Measurements from ENCODE around the gene CD70.
"Not testable (repeated sequence)": the region's sequence is repeated elsewhere in the genome, so short reads cannot be mapped to it uniquely, and the experiment has no call there.

The CD70 gene

DNA sequence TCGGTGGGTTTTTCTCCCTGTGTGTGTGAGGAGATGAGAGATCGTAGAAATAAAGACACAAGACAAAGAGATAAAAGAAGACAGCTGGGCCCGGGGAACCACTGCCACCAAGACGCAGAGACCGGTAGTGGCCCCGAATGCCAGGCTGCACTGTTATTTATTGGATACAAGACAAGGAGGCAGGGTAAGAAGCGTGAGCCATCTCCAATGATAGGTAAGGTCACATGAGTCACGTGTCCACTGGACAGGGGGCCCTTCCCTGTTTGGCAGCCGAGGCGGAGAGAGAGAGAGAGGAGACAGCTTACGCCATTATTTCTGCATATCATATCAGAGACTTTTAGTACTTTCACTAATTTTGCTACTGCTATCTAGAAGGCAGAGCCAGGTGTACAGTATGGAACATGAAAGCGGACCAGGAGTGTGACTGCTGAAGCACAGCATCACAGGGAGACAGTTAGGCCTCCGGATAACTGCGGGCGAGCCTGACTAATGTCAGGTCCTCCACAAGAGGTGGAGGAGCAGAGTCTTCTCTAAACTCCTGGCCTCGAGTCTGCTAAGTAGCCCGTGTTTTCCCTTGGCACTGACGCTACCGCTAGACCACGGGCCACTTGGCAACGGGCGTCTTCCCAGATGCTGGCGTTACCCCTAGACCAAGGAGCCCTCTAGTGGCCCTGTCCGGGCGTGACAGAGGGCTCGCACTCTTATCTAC is 42.0 kb upstream of the CD70 start:
- TF ChIP-seq CTCF (conservative IDR thresholded peaks at IDR 0.05; ENCODE audit: low read length): peak; percentile 58
- not testable (repeated sequence) for H3K27me3 ChIP-seq (ENCODE audit: insufficient read depth, low read length, poor library complexity, severe bottlenecking); H3K79me2 ChIP-seq (ENCODE audit: insufficient read depth, low read length); H3K9ac ChIP-seq (ENCODE audit: low read depth, low read length, poor library complexity, severe bottlenecking); H2AFZ ChIP-seq (ENCODE audit: low read length); H3K4me1 ChIP-seq (ENCODE audit: insufficient read depth, low read length, poor library complexity, severe bottlenecking); H3K36me3 ChIP-seq (ENCODE audit: insufficient read depth, low read length); H3F3A ChIP-seq (ENCODE audit: low read depth); H4K20me1 ChIP-seq (ENCODE audit: insufficient read depth, low read length, poor library complexity, severe bottlenecking); H3K4me3 ChIP-seq (ENCODE audit: low read length, poor library complexity, severe bottlenecking); H3K9me2 ChIP-seq (replicated peaks; ENCODE audit: low read depth, low read length); H3K9me3 ChIP-seq (ENCODE audit: insufficient read depth, low read depth, low read length)
- peak overlapping the region; percentile 9 for H3K4me2 ChIP-seq (ENCODE audit: low read depth, low read length, poor library complexity, severe bottlenecking)

GRCh38 chr19:6632002-6632621 is 41.2 kb upstream of the CD70 start:
- Histone ChIP-seq H3K4me1 (ENCODE audit: insufficient read depth, low read length, poor library complexity, severe bottlenecking) (no peaks in the 10 kb centered on the region), H3K4me3 (ENCODE audit: low read length, poor library complexity, severe bottlenecking) (no peak overlapping the region), H3K9me2 (replicated peaks; ENCODE audit: low read depth, low read length) (no peaks in the 10 kb centered on the region), H3K9ac (ENCODE audit: low read depth, low read length, poor library complexity, severe bottlenecking) (no peak overlapping the region), H4K20me1 (ENCODE audit: insufficient read depth, low read length, poor library complexity, severe bottlenecking) (no peaks in the 10 kb centered on the region), H3K4me2 (ENCODE audit: low read depth, low read length, poor library complexity, severe bottlenecking) (peak overlapping the region; percentile 3), H2AFZ (ENCODE audit: low read length) (no peak overlapping the region), H3K27me3 (ENCODE audit: insufficient read depth, low read length, poor library complexity, severe bottlenecking) (no peaks in the 10 kb centered on the region), H3K79me2 (ENCODE audit: insufficient read depth, low read length) (no peaks in the 10 kb centered on the region), H3K36me3 (ENCODE audit: insufficient read depth, low read length) (no peaks in the 10 kb centered on the region), H3F3A (ENCODE audit: low read depth) (no peaks in the 10 kb centered on the region), H3K9me3 (ENCODE audit: insufficient read depth, low read depth, low read length) (no peaks in the 10 kb centered on the region)
- no peak for TF ChIP-seq EZH2phosphoT487 (IDR thresholded peaks at IDR 0.05; ENCODE audit: borderline replicate concordance)
- peak; percentile 76 for TF ChIP-seq CTCF (conservative IDR thresholded peaks at IDR 0.05; ENCODE audit: low read length)

GRCh38 chr19:6626764-6627163 is 35.8 kb upstream of the CD70 start:
- no peak overlapping the region for H3K9ac ChIP-seq (ENCODE audit: low read depth, low read length, poor library complexity, severe bottlenecking)
- peaks cover 7% of the 10 kb centered on the region; the same call in 1 of the 2 replicates for H3K9me3 ChIP-seq (ENCODE audit: insufficient read depth, low read depth, low read length)
- no peaks in the 10 kb centered on the region for H3K4me1 ChIP-seq (ENCODE audit: insufficient read depth, low read length, poor library complexity, severe bottlenecking)
- H3K4me2 ChIP-seq (ENCODE audit: low read depth, low read length, poor library complexity, severe bottlenecking): no peak overlapping the region
- no peaks in the 10 kb centered on the region for H3K36me3 ChIP-seq (ENCODE audit: insufficient read depth, low read length)
- H3F3A ChIP-seq (ENCODE audit: low read depth): no peaks in the 10 kb centered on the region
- H3K79me2 ChIP-seq (ENCODE audit: insufficient read depth, low read length): no peaks in the 10 kb centered on the region
- H3K27me3 ChIP-seq (ENCODE audit: insufficient read depth, low read length, poor library complexity, severe bottlenecking): no peaks in the 10 kb centered on the region
- no peak overlapping the region for H3K4me3 ChIP-seq (ENCODE audit: low read length, poor library complexity, severe bottlenecking)
- TF ChIP-seq EZH2phosphoT487 (IDR thresholded peaks at IDR 0.05; ENCODE audit: borderline replicate concordance): no peak
- TF ChIP-seq CTCF (conservative IDR thresholded peaks at IDR 0.05; ENCODE audit: low read length): no peak
- H4K20me1 ChIP-seq (ENCODE audit: insufficient read depth, low read length, poor library complexity, severe bottlenecking): no peaks in the 10 kb centered on the region
- no peaks in the 10 kb centered on the region for H3K9me2 ChIP-seq (replicated peaks; ENCODE audit: low read depth, low read length)
- no peak overlapping the region for H2AFZ ChIP-seq (ENCODE audit: low read length)
